UCSD-AML1 (cell line): Measurements from ENCODE around the gene PDZK1IP1.
"Not testable (repeated sequence)": the region's sequence is repeated elsewhere in the genome, so short reads cannot be mapped to it uniquely, and the experiment has no call there.

Experiments used
- DNase-seq: peaks from one replicate; lab custom pipeline; 2025; ENCODE audit not compliant: unreplicated experiment; lab: John Stamatoyannopoulos, UW

Gene PDZK1IP1

GRCh38 chr1:47223921-47224675 is 34.3 kb upstream of the PDZK1IP1 start:
- no peak for DNase-seq

- DNase-seq, result no peak
Measured at GRCh38 chr1:47223174-47223920, 33.5 kb upstream of the PDZK1IP1 start.

GRCh38 chr1:47222476-47222875 is 32.6 kb upstream of the PDZK1IP1 start:
- DNase-seq, result no peak

- DNase-seq, result no peak
Measured at GRCh38 chr1:47219590-47220220, 29.9 kb upstream of the PDZK1IP1 start.

- no peak for DNase-seq
Measured at GRCh38 chr1:47219001-47219400, 29.2 kb upstream of the PDZK1IP1 start.

- DNase-seq, result no peak
Measured at GRCh38 chr1:47216278-47217059, 26.6 kb upstream of the PDZK1IP1 start.

- DNase-seq, result no peak
Measured at GRCh38 chr1:47215713-47216112, 25.9 kb upstream of the PDZK1IP1 start.

- peak; percentile 54 for DNase-seq
Measured at GRCh38 chr1:47214549-47214948, 24.7 kb upstream of the PDZK1IP1 start.

- DNase-seq, result no peak
Measured at GRCh38 chr1:47213230-47213963, 23.6 kb upstream of the PDZK1IP1 start.

- no peak for DNase-seq
Measured at GRCh38 chr1:47212636-47213229, 22.9 kb upstream of the PDZK1IP1 start.

GRCh38 chr1:47211796-47212269 is 22.0 kb upstream of the PDZK1IP1 start:
- DNase-seq, result peak; percentile 86

- DNase-seq, result no peak
Measured at GRCh38 chr1:47210666-47211065, 20.8 kb upstream of the PDZK1IP1 start.

- DNase-seq, result no peak
Measured at GRCh38 chr1:47209725-47210325, 20.0 kb upstream of the PDZK1IP1 start.

- no peak for DNase-seq
Measured at GRCh38 chr1:47209091-47209490, 19.3 kb upstream of the PDZK1IP1 start.

GRCh38 chr1:47208374-47208850 is 18.6 kb upstream of the PDZK1IP1 start:
- DNase-seq, result no peak

- no peak for DNase-seq
Measured at GRCh38 chr1:47207803-47208373, 18.1 kb upstream of the PDZK1IP1 start.

- no peak for DNase-seq
Measured at GRCh38 chr1:47205918-47206317, 16.1 kb upstream of the PDZK1IP1 start.

- DNase-seq, result not testable (repeated sequence)
Measured at GRCh38 chr1:47203504-47203903, 13.7 kb upstream of the PDZK1IP1 start.

GRCh38 chr1:47201179-47201578 is 11.3 kb upstream of the PDZK1IP1 start:
- DNase-seq, result no peak
